ENCODE data around the gene FBXL13. TPM values are rescaled to one million over a fixed set of nuclear protein-coding genes. Genes with fewer than 3 reads are reported as not detected.

FBXL13 gene
- polyA plus RNA-seq, 1 experiment = 0.20 TPM

- H3K36me3 ChIP-seq (ENCODE audit: control insufficient read depth, insufficient read depth, low read length) = no peaks in the 10 kb centered on the region
- POLR2A ChIA-PET = no interaction called here
- no peak for DNase-seq (ENCODE audit: low read depth)
- TF ChIP-seq, protein P1, sequence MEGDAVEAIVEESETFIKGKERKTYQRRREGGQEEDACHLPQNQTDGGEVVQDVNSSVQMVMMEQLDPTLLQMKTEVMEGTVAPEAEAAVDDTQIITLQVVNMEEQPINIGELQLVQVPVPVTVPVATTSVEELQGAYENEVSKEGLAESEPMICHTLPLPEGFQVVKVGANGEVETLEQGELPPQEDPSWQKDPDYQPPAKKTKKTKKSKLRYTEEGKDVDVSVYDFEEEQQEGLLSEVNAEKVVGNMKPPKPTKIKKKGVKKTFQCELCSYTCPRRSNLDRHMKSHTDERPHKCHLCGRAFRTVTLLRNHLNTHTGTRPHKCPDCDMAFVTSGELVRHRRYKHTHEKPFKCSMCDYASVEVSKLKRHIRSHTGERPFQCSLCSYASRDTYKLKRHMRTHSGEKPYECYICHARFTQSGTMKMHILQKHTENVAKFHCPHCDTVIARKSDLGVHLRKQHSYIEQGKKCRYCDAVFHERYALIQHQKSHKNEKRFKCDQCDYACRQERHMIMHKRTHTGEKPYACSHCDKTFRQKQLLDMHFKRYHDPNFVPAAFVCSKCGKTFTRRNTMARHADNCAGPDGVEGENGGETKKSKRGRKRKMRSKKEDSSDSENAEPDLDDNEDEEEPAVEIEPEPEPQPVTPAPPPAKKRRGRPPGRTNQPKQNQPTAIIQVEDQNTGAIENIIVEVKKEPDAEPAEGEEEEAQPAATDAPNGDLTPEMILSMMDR (IDR thresholded peaks at IDR 0.05; ENCODE audit: insufficient read depth, low read depth, low read length) = no peak
- CTCF ChIA-PET = interaction anchor here (0.9 to 1.9 kb wide), 4 partner anchors 11 to 178 kb away, joined by 3 to 4 read pairs (median 3); no protein-coding TSS in a partner anchor
- H3K27me3 ChIP-seq (ENCODE audit: control insufficient read depth, insufficient read depth, low read length) = no peaks in the 10 kb centered on the region
- H3K4me3 ChIP-seq (ENCODE audit: low read depth, low read length) = no peak overlapping the region
These were observed 201.0 kb downstream of the FBXL13 start for GRCh38 chr7:102873470-102874165.

GRCh38 chr7:102872460-102872859, 202.1 kb downstream of the FBXL13 start:
- TF ChIP-seq, protein P1 (IDR thresholded peaks at IDR 0.05; ENCODE audit: insufficient read depth, low read depth, low read length) = no peak
- Histone ChIP-seq H3K27me3 (ENCODE audit: control insufficient read depth, insufficient read depth, low read length) (no peaks in the 10 kb centered on the region), H3K36me3 (ENCODE audit: control insufficient read depth, insufficient read depth, low read length) (no peaks in the 10 kb centered on the region), H3K4me3 (ENCODE audit: low read depth, low read length) (no peak overlapping the region)
- DNase-seq (ENCODE audit: low read depth) = peak; percentile 84
- ChIA-PET CTCF (interaction anchor here (1.4 kb wide), 1 partner anchor 13 kb away, joined by 3 read pairs; no protein-coding TSS in a partner anchor), POLR2A (no interaction called here)

- Histone ChIP-seq H3K27me3 (ENCODE audit: control insufficient read depth, insufficient read depth, low read length) (no peaks in the 10 kb centered on the region), H3K4me3 (ENCODE audit: low read depth, low read length) (no peak overlapping the region), H3K36me3 (ENCODE audit: control insufficient read depth, insufficient read depth, low read length) (no peaks in the 10 kb centered on the region)
- DNase-seq (ENCODE audit: low read depth) = no peak
- POLR2A ChIA-PET = no interaction called here
- CTCF ChIA-PET = no interaction called here
- TF ChIP-seq, protein P1 (IDR thresholded peaks at IDR 0.05; ENCODE audit: insufficient read depth, low read depth, low read length) = no peak
These were observed 205.4 kb downstream of the FBXL13 start for GRCh38 chr7:102869195-102869594.

GRCh38 chr7:102866535-102867215, 207.9 kb downstream of the FBXL13 start:
- POLR2A ChIA-PET = no interaction called here
- no peaks in the 10 kb centered on the region for H3K27me3 ChIP-seq (ENCODE audit: control insufficient read depth, insufficient read depth, low read length)
- CTCF ChIA-PET = no interaction called here
- H3K4me3 ChIP-seq (ENCODE audit: low read depth, low read length) = no peak overlapping the region
- no peak for DNase-seq (ENCODE audit: low read depth)
- H3K36me3 ChIP-seq (ENCODE audit: control insufficient read depth, insufficient read depth, low read length) = no peaks in the 10 kb centered on the region
- TF ChIP-seq, protein P1 (IDR thresholded peaks at IDR 0.05; ENCODE audit: insufficient read depth, low read depth, low read length) = no peak

GRCh38 chr7:102864958-102865357, 209.6 kb downstream of the FBXL13 start:
- POLR2A ChIA-PET = no interaction called here
- CTCF ChIA-PET = no interaction called here
- TF ChIP-seq, protein P1 (IDR thresholded peaks at IDR 0.05; ENCODE audit: insufficient read depth, low read depth, low read length) = no peak
- Histone ChIP-seq H3K4me3 (ENCODE audit: low read depth, low read length) (no peak overlapping the region), H3K36me3 (ENCODE audit: control insufficient read depth, insufficient read depth, low read length) (no peaks in the 10 kb centered on the region), H3K27me3 (ENCODE audit: control insufficient read depth, insufficient read depth, low read length) (no peaks in the 10 kb centered on the region)
- no peak for DNase-seq (ENCODE audit: low read depth)
